HG02870 (cell line): ENCODE results near the gene COX6B2.
"Not testable (repeated sequence)": the region's sequence is repeated elsewhere in the genome, so short reads cannot be mapped to it uniquely, and the experiment has no call there.

Source experiments
- ATAC-seq: cut with Tn5 transposase; IDR thresholded peaks from one replicate; pipeline ENCODE4 v1.9.1; 2021; ENCODE audit warnings: mild to moderate bottlenecking, moderate library complexity; ENCODE audit not compliant: unreplicated experiment

The COX6B2 gene

GRCh38 chr19:55354698-55355212, at the start of gene COX6B2:
Gene COX6B2 (minus strand): TSS chr19:55354719. CDS start chr19:55354521, 198 bp downstream.
- no peak for ATAC-seq

- ATAC-seq = no peak
These were observed 48.0 kb upstream of the COX6B2 start for GRCh38 chr19:55402509-55402908.

GRCh38 chr19:55401390-55401789, 46.9 kb upstream of the COX6B2 start:
- ATAC-seq = not testable (repeated sequence)

- ATAC-seq = no peak
These were observed 46.0 kb upstream of the COX6B2 start for GRCh38 chr19:55400281-55401087.

- ATAC-seq = no peak
These were observed 43.8 kb upstream of the COX6B2 start for GRCh38 chr19:55398200-55398925.

- no peak for ATAC-seq
These were observed 38.6 kb upstream of the COX6B2 start for GRCh38 chr19:55392820-55393761.

GRCh38 chr19:55391702-55392615, 37.4 kb upstream of the COX6B2 start:
- ATAC-seq = no peak

- no peak for ATAC-seq
These were observed 36.7 kb upstream of the COX6B2 start for GRCh38 chr19:55391191-55391670.

- no peak for ATAC-seq
These were observed 36.0 kb upstream of the COX6B2 start for GRCh38 chr19:55390461-55390880.

- no peak for ATAC-seq
These were observed 35.1 kb upstream of the COX6B2 start for GRCh38 chr19:55389386-55390317.

GRCh38 chr19:55387736-55388497, 33.4 kb upstream of the COX6B2 start:
- ATAC-seq = no peak

GRCh38 chr19:55386493-55386971, 32.0 kb upstream of the COX6B2 start:
- ATAC-seq = no peak

GRCh38 chr19:55385724-55386492, 31.4 kb upstream of the COX6B2 start, which contains the start of gene RPL28:
Gene RPL28 (plus strand): TSS chr19:55385932. CDS start chr19:55386358, 426 bp downstream.
- peak; percentile 71 for ATAC-seq

GRCh38 chr19:55384920-55385723, 30.6 kb upstream of the COX6B2 start:
- ATAC-seq = peak; percentile 51

- no peak for ATAC-seq
These were observed 29.8 kb upstream of the COX6B2 start, which contains the start of gene TMEM238 for GRCh38 chr19:55384131-55384919. Gene TMEM238 (minus strand): TSS chr19:55384292. CDS start chr19:55384259, 33 bp downstream.
